Stimulated activated naive CD4-positive, alpha-beta T cell treated with Interleukin-2 at 50 U/mL for 16 hours (primary cell): Measurements from ENCODE around the gene RFT1.
"Not testable (repeated sequence)": the region's sequence is repeated elsewhere in the genome, so short reads cannot be mapped to it uniquely, and the experiment has no call there.

Experiments used
- DNase-seq: peaks from one replicate; lab custom pipeline; 2025; lab: John Stamatoyannopoulos, UW

The RFT1 gene

GRCh38 chr3:53069422-53070068, 60.7 kb downstream of the RFT1 start:
- DNase-seq, result no peak

- DNase-seq, result no peak
Observed at GRCh38 chr3:53068176-53068575, 62.1 kb downstream of the RFT1 start.

- no peak for DNase-seq
Observed at GRCh38 chr3:53067567-53067966, 62.7 kb downstream of the RFT1 start.

- no peak for DNase-seq
Observed at GRCh38 chr3:53065841-53066480, 64.3 kb downstream of the RFT1 start.

- DNase-seq, result no peak
Observed at GRCh38 chr3:53062905-53063304, 67.3 kb downstream of the RFT1 start.

GRCh38 chr3:53056442-53056841, 73.8 kb downstream of the RFT1 start:
- no peak for DNase-seq

- DNase-seq, result not testable (repeated sequence)
Observed at GRCh38 chr3:53054233-53054632, 76.0 kb downstream of the RFT1 start.

- no peak for DNase-seq
Observed at GRCh38 chr3:53051929-53052328, 78.3 kb downstream of the RFT1 start.

- DNase-seq, result no peak
Observed at GRCh38 chr3:53049987-53050386, 80.2 kb downstream of the RFT1 start.

GRCh38 chr3:53046171-53047170, 83.8 kb downstream of the RFT1 start:
- peak; percentile 57 for DNase-seq

- peak; percentile 68 for DNase-seq
Observed at GRCh38 chr3:53045518-53046170, 84.6 kb downstream of the RFT1 start, which contains the start of gene SFMBT1. TSS of gene SFMBT1 (minus strand) at chr3:53046073. CDS start at chr3:52969128, 76,945 bp downstream.

GRCh38 chr3:53044711-53045517, 85.3 kb downstream of the RFT1 start:
- DNase-seq, result peak; percentile 47

- DNase-seq, result no peak
Observed at GRCh38 chr3:53044371-53044710, 85.9 kb downstream of the RFT1 start.

- no peak for DNase-seq
Observed at GRCh38 chr3:53043738-53044137, 86.5 kb downstream of the RFT1 start.

GRCh38 chr3:53042651-53043050, 87.6 kb downstream of the RFT1 start:
- DNase-seq, result no peak

- no peak for DNase-seq
Observed at GRCh38 chr3:53040351-53040820, 89.8 kb downstream of the RFT1 start.

GRCh38 chr3:53039376-53039752, 90.9 kb downstream of the RFT1 start:
- no peak for DNase-seq

GRCh38 chr3:53038679-53039375, 91.4 kb downstream of the RFT1 start:
- no peak for DNase-seq
